Measurements from ENCODE around the gene TAS2R14. TPM values are rescaled to one million over a fixed set of nuclear protein-coding genes. Genes with fewer than 3 reads are reported as not detected.

The TAS2R14 gene
- total RNA-seq, 3 donors from 2014 or later, result 3.7 to 8.8 (median 7.9) TPM

DNA sequence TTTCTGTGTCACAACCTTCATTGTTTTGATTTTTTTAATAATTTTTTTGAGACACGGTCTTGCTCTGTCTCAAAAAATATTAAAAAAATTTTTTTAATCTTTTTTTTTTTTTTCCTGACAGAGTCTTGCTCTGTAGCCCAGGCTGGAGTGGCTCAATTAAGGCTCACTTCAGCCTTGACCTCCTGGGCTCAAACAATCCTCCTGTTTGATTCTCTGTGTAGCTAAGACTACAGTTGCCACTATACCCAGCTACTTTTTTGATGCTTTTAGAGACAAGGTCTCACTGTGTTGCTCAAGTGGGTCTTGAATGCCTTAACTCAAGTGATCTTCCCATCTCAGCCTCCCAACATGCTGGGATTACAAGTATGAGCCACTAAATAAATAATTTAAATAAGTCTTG, 19.3 kb downstream of the TAS2R14 start:
- no peaks in the 10 kb centered on the region for H3K27me3 ChIP-seq
- no peak for DNase-seq (ENCODE audit: low spot score in 2 of 2)
- no peak overlapping the region for H3K27ac ChIP-seq
- TF ChIP-seq POLR2A (IDR thresholded peaks at IDR 0.05), result no peak
- TF ChIP-seq, protein P1, sequence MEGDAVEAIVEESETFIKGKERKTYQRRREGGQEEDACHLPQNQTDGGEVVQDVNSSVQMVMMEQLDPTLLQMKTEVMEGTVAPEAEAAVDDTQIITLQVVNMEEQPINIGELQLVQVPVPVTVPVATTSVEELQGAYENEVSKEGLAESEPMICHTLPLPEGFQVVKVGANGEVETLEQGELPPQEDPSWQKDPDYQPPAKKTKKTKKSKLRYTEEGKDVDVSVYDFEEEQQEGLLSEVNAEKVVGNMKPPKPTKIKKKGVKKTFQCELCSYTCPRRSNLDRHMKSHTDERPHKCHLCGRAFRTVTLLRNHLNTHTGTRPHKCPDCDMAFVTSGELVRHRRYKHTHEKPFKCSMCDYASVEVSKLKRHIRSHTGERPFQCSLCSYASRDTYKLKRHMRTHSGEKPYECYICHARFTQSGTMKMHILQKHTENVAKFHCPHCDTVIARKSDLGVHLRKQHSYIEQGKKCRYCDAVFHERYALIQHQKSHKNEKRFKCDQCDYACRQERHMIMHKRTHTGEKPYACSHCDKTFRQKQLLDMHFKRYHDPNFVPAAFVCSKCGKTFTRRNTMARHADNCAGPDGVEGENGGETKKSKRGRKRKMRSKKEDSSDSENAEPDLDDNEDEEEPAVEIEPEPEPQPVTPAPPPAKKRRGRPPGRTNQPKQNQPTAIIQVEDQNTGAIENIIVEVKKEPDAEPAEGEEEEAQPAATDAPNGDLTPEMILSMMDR (IDR thresholded peaks at IDR 0.05), result no peak
- intact Hi-C loops (cut with DNase I; ENCODE audit: low total_unique reads), result no loop called here
- no peaks in the 10 kb centered on the region for H3K36me3 ChIP-seq
- no peaks in the 10 kb centered on the region for H3K9me3 ChIP-seq
- no peaks in the 10 kb centered on the region for H3K4me1 ChIP-seq
- H3K4me3 ChIP-seq, result no peak overlapping the region

DNA sequence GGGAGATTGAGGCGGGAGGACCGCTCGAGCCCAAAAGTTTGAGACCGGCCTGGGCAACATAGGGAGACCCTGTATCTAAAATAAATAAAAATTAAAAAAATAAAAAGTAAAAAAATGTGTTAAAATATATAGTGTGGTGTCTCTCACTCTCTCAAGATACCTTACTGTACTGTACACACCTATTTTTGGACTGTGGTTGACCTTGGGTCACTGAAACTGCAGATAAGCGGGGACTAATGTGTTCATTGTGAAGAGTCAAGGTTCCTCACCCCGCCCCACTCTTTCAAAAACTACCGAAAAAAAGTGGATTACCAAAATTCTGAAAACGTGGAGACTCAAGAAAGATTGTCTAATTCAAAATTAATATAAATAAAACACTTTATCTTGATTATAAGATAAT, 28.7 kb downstream of the TAS2R14 start:
- no peak for DNase-seq (ENCODE audit: low spot score in 2 of 2)
- no peaks in the 10 kb centered on the region for H3K36me3 ChIP-seq
- intact Hi-C loops (cut with DNase I; ENCODE audit: low total_unique reads), result no loop called here
- peaks cover under 1 to 6% of the 10 kb centered on the region in 2 donors for H3K9me3 ChIP-seq
- no peak overlapping the region for H3K27ac ChIP-seq
- H3K27me3 ChIP-seq, result no peaks in the 10 kb centered on the region
- no peak overlapping the region for H3K4me3 ChIP-seq
- TF ChIP-seq, protein P1 (IDR thresholded peaks at IDR 0.05), result no peak
- TF ChIP-seq POLR2AphosphoS5 (IDR thresholded peaks at IDR 0.05), result no peak
- no peak for TF ChIP-seq POLR2A (IDR thresholded peaks at IDR 0.05)
- H3K4me1 ChIP-seq, result no peaks in the 10 kb centered on the region

DNA sequence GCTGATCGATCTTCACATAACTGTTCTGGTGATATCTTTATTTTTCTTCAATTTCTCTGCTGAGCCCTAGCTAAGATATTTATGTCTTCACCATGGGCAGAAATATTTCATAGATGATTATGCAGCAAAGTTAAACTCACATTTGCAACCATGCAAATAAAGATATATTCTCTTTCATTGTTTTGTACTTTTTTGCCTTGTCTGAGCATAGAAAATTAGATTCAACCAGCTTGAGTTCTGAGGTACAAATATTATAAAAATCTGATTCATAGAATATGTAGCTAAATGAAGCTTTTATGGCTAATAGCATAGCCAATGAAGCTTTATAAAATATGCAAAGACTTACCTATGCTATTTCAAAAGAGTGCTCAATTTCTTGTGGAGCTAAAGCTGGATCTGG, 29.6 kb downstream of the TAS2R14 start, which contains the start of gene TAS2R13:
Gene TAS2R13, minus strand, starts transcription at position 101 of the 400 bp plus-strand sequence. CDS start 264 bp downstream, outside the sequence.
- no peaks in the 10 kb centered on the region for H3K36me3 ChIP-seq
- TF ChIP-seq POLR2A (IDR thresholded peaks at IDR 0.05), result no peak
- TF ChIP-seq POLR2AphosphoS5 (IDR thresholded peaks at IDR 0.05), result no peak
- TF ChIP-seq, protein P1 (IDR thresholded peaks at IDR 0.05), result no peak
- intact Hi-C loops (cut with DNase I; ENCODE audit: low total_unique reads), result no loop called here
- H3K27ac ChIP-seq, result no peak within 1 kb of the TSS
- peaks cover 10 to 15% of the 10 kb centered on the region in 2 donors for H3K9me3 ChIP-seq
- H3K27me3 ChIP-seq, result no peaks in the 10 kb centered on the region
- H3K4me1 ChIP-seq, result no peaks in the 10 kb centered on the region
- H3K4me3 ChIP-seq, result no peak within 1 kb of the TSS
- DNase-seq (ENCODE audit: low spot score in 2 of 2), result no peak

DNA sequence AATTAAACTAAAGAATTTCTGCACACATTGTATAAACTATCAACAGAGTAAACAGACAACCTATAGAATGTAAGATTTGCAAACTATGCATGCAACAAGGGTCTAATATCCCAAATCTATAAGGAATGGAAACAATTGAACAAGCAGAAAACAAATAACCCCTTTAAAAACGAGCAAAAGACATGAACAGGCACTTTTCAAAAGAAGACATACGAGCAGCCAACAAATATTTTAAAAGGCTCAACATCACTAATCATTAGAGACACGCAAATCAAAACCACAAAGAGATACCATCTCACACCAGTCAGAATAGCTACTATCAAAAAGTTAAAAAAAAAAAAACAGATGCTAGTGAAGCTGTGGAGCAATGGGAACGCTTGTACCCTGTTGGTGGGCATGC, 34.4 kb downstream of the TAS2R14 start:
- intact Hi-C loops (cut with DNase I; ENCODE audit: low total_unique reads), result no loop called here

DNA sequence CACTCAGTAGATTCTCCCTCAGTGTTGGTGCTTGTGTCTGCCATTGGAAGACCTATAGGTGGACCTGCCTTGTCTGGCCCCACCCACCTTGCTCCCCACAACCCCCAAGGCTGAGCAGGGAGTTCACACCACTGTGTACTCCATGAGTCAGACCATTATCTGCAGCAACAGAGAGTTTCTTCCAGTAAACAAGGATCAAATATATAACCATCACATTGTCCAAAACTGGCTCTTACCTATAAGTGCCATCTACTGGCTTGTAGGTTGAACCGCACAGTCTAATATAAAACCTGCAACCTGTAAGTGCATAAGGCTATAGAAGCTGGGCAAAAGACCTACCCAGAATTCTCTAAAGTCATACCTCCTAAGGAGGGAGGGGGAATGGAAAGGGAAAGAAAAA, 37.6 kb downstream of the TAS2R14 start:
- no peak overlapping the region for H3K27ac ChIP-seq
- no peak overlapping the region for H3K4me3 ChIP-seq
- no peak for DNase-seq (ENCODE audit: low spot score in 2 of 2)
- no peaks in the 10 kb centered on the region for H3K36me3 ChIP-seq
- peaks cover 26 to 27% of the 10 kb centered on the region in 2 donors for H3K9me3 ChIP-seq
- H3K27me3 ChIP-seq, result no peaks in the 10 kb centered on the region
- intact Hi-C loops (cut with DNase I; ENCODE audit: low total_unique reads), result no loop called here
- H3K4me1 ChIP-seq, result no peaks in the 10 kb centered on the region
- TF ChIP-seq POLR2A (IDR thresholded peaks at IDR 0.05), result no peak
- TF ChIP-seq, protein P1 (IDR thresholded peaks at IDR 0.05), result no peak
- TF ChIP-seq POLR2AphosphoS5 (IDR thresholded peaks at IDR 0.05), result no peak

More for the DNA sequence above, 34.4 kb downstream of the TAS2R14 start:
- no peak overlapping the region for H3K4me3 ChIP-seq
- no peaks in the 10 kb centered on the region for H3K4me1 ChIP-seq
- no peak overlapping the region for H3K27ac ChIP-seq
- H3K36me3 ChIP-seq, result no peaks in the 10 kb centered on the region
- H3K9me3 ChIP-seq, result peaks cover 26 to 27% of the 10 kb centered on the region in 2 donors
- no peak for DNase-seq (ENCODE audit: low spot score in 2 of 2)
- no peaks in the 10 kb centered on the region for H3K27me3 ChIP-seq
- TF ChIP-seq, protein P1 (IDR thresholded peaks at IDR 0.05), result no peak
- TF ChIP-seq POLR2A (IDR thresholded peaks at IDR 0.05), result no peak
- TF ChIP-seq POLR2AphosphoS5 (IDR thresholded peaks at IDR 0.05), result no peak
